ENCODE data around the gene TMPRSS11D.

Gene TMPRSS11D

GRCh38 chr4:67820903-67821302 is 62.9 kb downstream of the TMPRSS11D start:
- Histone ChIP-seq H3K4me2 (ENCODE audit: low read length) (no peak overlapping the region), H3K9me3 (ENCODE audit: control insufficient read depth, insufficient read depth, low read length) (no peaks in the 10 kb centered on the region), H3K27me3 (ENCODE audit: control insufficient read depth, low read length) (no peaks in the 10 kb centered on the region), H3K27ac (ENCODE audit: low read depth, low read length) (no peak overlapping the region), H3K9me2 (replicated peaks; ENCODE audit: control insufficient read depth, low read length) (no peaks in the 10 kb centered on the region), H3K4me1 (ENCODE audit: control insufficient read depth, low read length) (no peaks in the 10 kb centered on the region), H3F3A (ENCODE audit: control insufficient read depth, insufficient read depth) (no peaks in the 10 kb centered on the region), H3K4me3 (ENCODE audit: low read length) (no peak overlapping the region), H4K20me1 (ENCODE audit: control insufficient read depth, insufficient read depth, low read depth, low read length) (no peaks in the 10 kb centered on the region), H3K36me3 (ENCODE audit: control insufficient read depth, low read length) (no peaks in the 10 kb centered on the region), H3K79me2 (ENCODE audit: control insufficient read depth, low read length) (no peaks in the 10 kb centered on the region)
- no peak for TF ChIP-seq EZH2phosphoT487 (IDR thresholded peaks at IDR 0.05; ENCODE audit: borderline replicate concordance, low read length)
- TF ChIP-seq CTCF (IDR thresholded peaks at IDR 0.05; ENCODE audit: low read depth, low read length, poor library complexity, severe bottlenecking) = no peak

GRCh38 chr4:67810011-67810410 is 73.8 kb downstream of the TMPRSS11D start:
- no peaks in the 10 kb centered on the region for H3K4me1 ChIP-seq (ENCODE audit: control insufficient read depth, low read length)
- H3K9me2 ChIP-seq (replicated peaks; ENCODE audit: control insufficient read depth, low read length) = no peaks in the 10 kb centered on the region
- no peak overlapping the region for H3K4me3 ChIP-seq (ENCODE audit: low read length)
- H3K27ac ChIP-seq (ENCODE audit: low read depth, low read length) = no peak overlapping the region
- H3K9me3 ChIP-seq (ENCODE audit: control insufficient read depth, insufficient read depth, low read length) = no peaks in the 10 kb centered on the region
- no peaks in the 10 kb centered on the region for H3K36me3 ChIP-seq (ENCODE audit: control insufficient read depth, low read length)
- no peaks in the 10 kb centered on the region for H3K27me3 ChIP-seq (ENCODE audit: control insufficient read depth, low read length)
- no peak overlapping the region for H3K4me2 ChIP-seq (ENCODE audit: low read length)
- TF ChIP-seq CTCF (IDR thresholded peaks at IDR 0.05; ENCODE audit: low read depth, low read length, poor library complexity, severe bottlenecking) (no peak), EZH2phosphoT487 (IDR thresholded peaks at IDR 0.05; ENCODE audit: borderline replicate concordance, low read length) (no peak)
- no peaks in the 10 kb centered on the region for H3F3A ChIP-seq (ENCODE audit: control insufficient read depth, insufficient read depth)
- no peaks in the 10 kb centered on the region for H4K20me1 ChIP-seq (ENCODE audit: control insufficient read depth, insufficient read depth, low read depth, low read length)
- no peaks in the 10 kb centered on the region for H3K79me2 ChIP-seq (ENCODE audit: control insufficient read depth, low read length)

- no peak for TF ChIP-seq EZH2phosphoT487 (IDR thresholded peaks at IDR 0.05; ENCODE audit: borderline replicate concordance, low read length)
- TF ChIP-seq CTCF (IDR thresholded peaks at IDR 0.05; ENCODE audit: low read depth, low read length, poor library complexity, severe bottlenecking) = no peak
- no peak overlapping the region for H3K4me3 ChIP-seq (ENCODE audit: low read length)
- no peak overlapping the region for H3K27ac ChIP-seq (ENCODE audit: low read depth, low read length)
These were observed 74.3 kb downstream of the TMPRSS11D start for GRCh38 chr4:67809502-67809901.

GRCh38 chr4:67796810-67797209 is 87.0 kb downstream of the TMPRSS11D start:
- H4K20me1 ChIP-seq (ENCODE audit: control insufficient read depth, insufficient read depth, low read depth, low read length) = no peaks in the 10 kb centered on the region
- H3K27ac ChIP-seq (ENCODE audit: low read depth, low read length) = no peak overlapping the region
- H3K27me3 ChIP-seq (ENCODE audit: control insufficient read depth, low read length) = no peaks in the 10 kb centered on the region
- H3F3A ChIP-seq (ENCODE audit: control insufficient read depth, insufficient read depth) = no peaks in the 10 kb centered on the region
- no peaks in the 10 kb centered on the region for H3K4me1 ChIP-seq (ENCODE audit: control insufficient read depth, low read length)
- no peaks in the 10 kb centered on the region for H3K9me2 ChIP-seq (replicated peaks; ENCODE audit: control insufficient read depth, low read length)
- no peak overlapping the region for H3K4me2 ChIP-seq (ENCODE audit: low read length)
- no peaks in the 10 kb centered on the region for H3K79me2 ChIP-seq (ENCODE audit: control insufficient read depth, low read length)
- H3K4me3 ChIP-seq (ENCODE audit: low read length) = no peak overlapping the region
- no peaks in the 10 kb centered on the region for H3K9me3 ChIP-seq (ENCODE audit: control insufficient read depth, insufficient read depth, low read length)
- no peaks in the 10 kb centered on the region for H3K36me3 ChIP-seq (ENCODE audit: control insufficient read depth, low read length)
- TF ChIP-seq CTCF (IDR thresholded peaks at IDR 0.05; ENCODE audit: low read depth, low read length, poor library complexity, severe bottlenecking) (no peak), EZH2phosphoT487 (IDR thresholded peaks at IDR 0.05; ENCODE audit: borderline replicate concordance, low read length) (no peak)

More at GRCh38 chr4:67809502-67809901, 74.3 kb downstream of the TMPRSS11D start:
- Histone ChIP-seq H3K9me2 (replicated peaks; ENCODE audit: control insufficient read depth, low read length) (no peaks in the 10 kb centered on the region), H3K79me2 (ENCODE audit: control insufficient read depth, low read length) (no peaks in the 10 kb centered on the region), H3K9me3 (ENCODE audit: control insufficient read depth, insufficient read depth, low read length) (no peaks in the 10 kb centered on the region), H3F3A (ENCODE audit: control insufficient read depth, insufficient read depth) (no peaks in the 10 kb centered on the region), H3K4me2 (ENCODE audit: low read length) (no peak overlapping the region), H3K36me3 (ENCODE audit: control insufficient read depth, low read length) (no peaks in the 10 kb centered on the region), H4K20me1 (ENCODE audit: control insufficient read depth, insufficient read depth, low read depth, low read length) (no peaks in the 10 kb centered on the region), H3K4me1 (ENCODE audit: control insufficient read depth, low read length) (no peaks in the 10 kb centered on the region), H3K27me3 (ENCODE audit: control insufficient read depth, low read length) (no peaks in the 10 kb centered on the region)
